ENCODE results near the gene EVI5.

Gene EVI5

GRCh38 chr1:92509619-92510018 is 275.3 kb downstream of the EVI5 start:
- no peak for DNase-seq (ENCODE audit: low read depth)

- DNase-seq (ENCODE audit: low read depth): no peak
Measured at GRCh38 chr1:92505015-92505692, 279.8 kb downstream of the EVI5 start.

GRCh38 chr1:92504291-92505014 is 280.5 kb downstream of the EVI5 start:
- DNase-seq (ENCODE audit: low read depth): no peak

- no peak for DNase-seq (ENCODE audit: low read depth)
Measured at GRCh38 chr1:92503926-92504285, 281.0 kb downstream of the EVI5 start.

GRCh38 chr1:92503043-92503925 is 281.6 kb downstream of the EVI5 start:
- DNase-seq (ENCODE audit: low read depth): no peak

- DNase-seq (ENCODE audit: low read depth): no peak
Measured at GRCh38 chr1:92502247-92502646, 282.7 kb downstream of the EVI5 start.

GRCh38 chr1:92500552-92500951 is 284.4 kb downstream of the EVI5 start:
- DNase-seq (ENCODE audit: low read depth): no peak

GRCh38 chr1:92495392-92496063 is 289.4 kb downstream of the EVI5 start:
- no peak for DNase-seq (ENCODE audit: low read depth)

DNA sequence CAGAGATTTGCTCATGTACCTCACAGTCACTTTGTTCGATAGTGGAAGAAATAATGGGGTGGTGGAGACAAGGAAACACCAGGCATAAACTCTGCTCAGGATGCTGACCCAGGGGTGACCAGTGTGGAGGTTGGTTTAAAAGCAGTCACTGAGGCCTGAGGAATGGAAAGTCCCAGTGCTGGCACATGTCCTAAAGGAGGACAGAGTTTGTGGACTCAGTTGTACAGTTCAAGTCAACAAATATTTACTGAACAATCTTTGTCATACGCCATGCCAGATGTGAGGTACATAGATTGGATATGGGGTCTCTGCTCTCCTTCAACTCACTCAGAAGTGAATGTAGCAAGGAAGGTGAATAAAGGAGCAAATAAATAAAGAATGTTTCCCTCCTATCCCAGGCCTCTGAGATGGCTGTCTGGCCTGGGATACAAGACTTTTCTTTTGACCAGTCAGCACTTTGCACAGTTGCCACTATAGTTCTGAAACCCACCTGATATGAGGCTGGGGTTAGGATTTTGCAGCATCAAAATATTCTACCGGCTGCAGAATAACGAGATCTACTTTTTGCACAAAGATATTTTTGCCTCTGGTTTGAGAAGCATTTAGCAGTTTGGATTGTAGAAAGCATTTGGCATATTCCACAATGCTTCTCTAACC is 290.3 kb downstream of the EVI5 start:
- DNase-seq (ENCODE audit: low read depth): no peak

DNA sequence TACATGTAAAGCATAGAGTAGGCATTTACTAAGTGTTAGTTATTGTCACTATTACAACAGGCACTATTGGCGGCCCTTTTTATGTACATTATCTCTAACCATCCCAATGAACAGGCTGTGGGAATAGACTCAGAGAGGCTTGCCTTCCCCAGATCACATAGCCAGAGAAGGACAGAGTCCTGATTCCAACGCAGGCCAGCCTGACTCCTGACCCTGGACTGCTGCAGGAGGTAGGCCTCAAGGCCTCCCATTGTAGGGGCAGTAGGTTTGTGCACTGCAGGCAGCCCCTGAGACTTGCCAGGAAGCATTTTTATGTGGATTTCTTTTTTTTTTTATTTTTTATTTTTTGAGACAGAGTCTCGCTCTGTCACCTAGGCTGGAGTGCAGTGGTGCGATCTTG is 291.8 kb downstream of the EVI5 start:
- no peak for DNase-seq (ENCODE audit: low read depth)

DNA sequence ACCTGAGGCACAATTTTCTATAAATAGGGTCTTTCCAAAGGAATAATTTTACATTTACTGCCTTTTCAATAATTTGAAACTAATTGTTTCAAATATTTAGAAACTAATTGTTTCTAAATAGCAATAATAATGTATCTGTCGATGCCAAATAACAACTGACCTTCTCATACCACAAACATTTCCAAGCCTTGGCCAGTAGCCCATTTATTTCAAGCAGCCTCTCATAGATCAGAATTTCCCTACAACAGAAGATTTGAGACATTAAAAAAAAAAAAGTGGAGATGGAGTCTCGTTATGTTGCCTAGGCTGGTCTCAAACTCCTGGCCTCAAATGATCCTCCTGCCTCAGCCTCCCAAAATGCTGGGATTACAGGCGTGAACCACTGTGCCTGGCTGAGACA is 296.1 kb downstream of the EVI5 start:
- DNase-seq (ENCODE audit: low read depth): no peak

- no peak for DNase-seq (ENCODE audit: low read depth)
Measured at GRCh38 chr1:92488416-92488815, 296.5 kb downstream of the EVI5 start.

- DNase-seq (ENCODE audit: low read depth): no peak
Measured at GRCh38 chr1:92487078-92487605, 297.8 kb downstream of the EVI5 start.

- DNase-seq (ENCODE audit: low read depth): peak; percentile 44
Measured at GRCh38 chr1:92486251-92487077, 298.4 kb downstream of the EVI5 start, which contains the start of gene GFI1. GFI1 (minus strand) TSS chr1:92486925; CDS start chr1:92483487, 3,438 bp downstream.

GRCh38 chr1:92485381-92486250 is 299.3 kb downstream of the EVI5 start:
- DNase-seq (ENCODE audit: low read depth): peak; percentile 70

- DNase-seq (ENCODE audit: low read depth): peak; percentile 43
Measured at GRCh38 chr1:92484472-92485380, 300.2 kb downstream of the EVI5 start.

GRCh38 chr1:92483610-92484471 is 301.1 kb downstream of the EVI5 start:
- DNase-seq (ENCODE audit: low read depth): peak; percentile 35

All from stimulated activated CD8-positive, alpha-beta memory T cell treated with anti-CD3 and anti-CD28 coated beads, Interleukin-15, amount 100 ng/mL, for 24 hours (primary cell).